Measurements from ENCODE around the gene SLC7A6. TPM values are rescaled to one million over a fixed set of nuclear protein-coding genes. Genes with fewer than 3 reads are reported as not detected.

The SLC7A6 gene
- total and polyA plus RNA-seq, 10 of the 15 experiments (the other 5 are each of a cell fraction or from before 2014, with no cell fraction given): 8.2 to 60.4 (median 28.6) TPM

DNA sequence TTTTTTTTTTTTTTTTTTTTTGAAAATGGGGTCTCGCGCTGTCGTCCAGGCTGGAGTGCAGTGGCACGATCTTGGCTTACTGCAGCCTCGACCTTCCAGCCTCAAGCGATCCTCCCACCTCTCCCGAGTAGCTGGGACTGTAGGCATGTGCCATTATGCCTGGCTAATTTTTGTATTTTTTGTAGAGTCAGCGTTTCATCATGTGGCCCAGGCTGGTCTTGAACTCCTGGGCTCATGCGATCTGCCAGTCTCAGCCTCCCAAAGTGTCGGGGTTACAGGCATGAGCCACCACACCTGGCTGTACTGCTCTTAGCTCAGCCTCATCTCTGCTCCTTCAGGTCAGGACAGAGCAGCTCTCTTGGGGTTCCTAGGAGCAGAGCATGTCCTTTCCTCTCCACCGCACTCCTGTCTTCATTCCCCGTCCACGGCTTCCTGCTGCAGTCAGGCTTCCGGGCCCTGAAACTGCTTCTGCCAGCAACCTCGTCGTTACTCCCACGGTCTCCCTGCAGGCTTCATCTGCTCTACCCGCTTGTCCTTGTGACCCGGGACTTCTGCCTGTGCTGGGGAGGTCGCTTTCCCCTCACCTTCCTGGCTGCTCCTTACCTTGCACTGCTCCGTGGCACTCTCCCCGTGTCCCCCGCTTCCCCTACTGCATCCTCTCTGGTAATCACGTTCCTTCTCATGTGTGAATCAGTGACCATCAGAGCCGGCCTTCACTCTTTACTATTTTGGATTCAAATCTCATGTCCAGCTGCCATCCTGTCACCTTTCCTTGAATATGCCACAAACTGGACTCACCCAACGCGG lies 84.5 kb downstream of the SLC7A6 start (continued):
- TF ChIP-seq HDAC2 (IDR thresholded peaks at IDR 0.05): no peak
- no peak for TF ChIP-seq YBX1 (IDR thresholded peaks at IDR 0.05)

DNA sequence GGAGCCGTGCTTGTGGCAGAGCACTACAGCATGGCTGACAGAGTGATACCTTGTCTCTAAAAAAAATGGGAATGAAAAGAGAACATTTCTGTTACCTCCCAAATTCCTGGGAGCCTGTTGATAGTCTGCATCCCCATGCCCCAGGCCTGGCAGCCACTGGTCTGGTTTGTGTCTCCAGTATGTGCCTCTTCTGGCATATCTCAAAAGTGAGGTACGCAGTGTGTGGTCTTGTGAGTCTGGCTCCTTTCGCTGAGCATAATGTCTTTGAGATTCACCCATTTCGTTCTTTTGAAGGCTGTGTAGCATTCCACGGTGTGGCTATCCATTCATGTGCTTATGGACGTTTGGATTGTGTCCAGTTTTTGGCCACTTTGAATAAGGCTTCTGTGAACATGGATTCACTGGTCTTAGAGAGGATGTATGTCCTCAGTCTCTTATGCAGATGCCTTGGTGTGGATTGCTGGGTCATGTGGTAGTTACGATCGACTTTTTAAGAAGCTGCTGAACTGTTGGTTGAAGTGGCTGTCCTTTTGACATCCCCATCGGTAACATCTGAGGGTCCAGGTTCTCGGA lies 85.6 kb downstream of the SLC7A6 start:
- no peak overlapping the region for H3K4me3 ChIP-seq
- no peaks in the 10 kb centered on the region for H3K27me3 ChIP-seq (replicated peaks in 1 of 2; ENCODE audit: control insufficient read depth in 2 of 2, insufficient read depth in 2 of 2, low read length in 1 of 2)
- no peaks in the 10 kb centered on the region for H3K9me3 ChIP-seq (replicated peaks; ENCODE audit: control insufficient read depth, insufficient read depth, low read length)
- H3K79me2 ChIP-seq (ENCODE audit: control insufficient read depth, insufficient read depth, low read length): no peaks in the 10 kb centered on the region
- peaks cover 32 to 35% of the 10 kb centered on the region in 2 experiments for H3K36me3 ChIP-seq (ENCODE audit: control insufficient read depth in 2 of 2, insufficient read depth in 2 of 2, low read length in 1 of 2)
- DNase-seq (ENCODE audit: low read depth, low spot score) (no peak), FAIRE-seq (no peak), ATAC-seq (no peak)
- H2AFZ ChIP-seq (ENCODE audit: control insufficient read depth, low read depth, low read length): no peak overlapping the region
- H4K20me1 ChIP-seq (ENCODE audit: control insufficient read depth, insufficient read depth): no peaks in the 10 kb centered on the region; the same call in 1 of the 2 replicates
- SMC1A ChIA-PET (ENCODE audit: uncharacterized antibody, unreplicated experiment): no interaction called here
- 95% methylated on average over 10 of the region's 10 CpGs for WGBS (ENCODE audit: insufficient coverage, insufficient replicate concordance, low lambda C conversion rate, missing lambda C conversion rate)
- no TSS peak for BruUV-seq (replicated peaks)
- in situ Hi-C loops (cut with MboI): no loop called here
- intact Hi-C loops (cut with micrococcal nuclease; ENCODE audit: unreplicated experiment): no loop called here
- H3K4me2 ChIP-seq (ENCODE audit: control insufficient read depth, insufficient read depth): no peak overlapping the region
- RAD21 ChIA-PET (ENCODE audit: unreplicated experiment): no interaction called here
- POLR2A ChIA-PET: no interaction called here
- CTCF ChIA-PET: interaction anchor here (1.4 kb wide), 1 partner anchor 15 kb away, joined by 3 read pairs; no protein-coding TSS in a partner anchor
- no peak overlapping the region for H3K27ac ChIP-seq (ENCODE audit: control insufficient read depth, insufficient read depth)
- no peak overlapping the region for H3K9ac ChIP-seq (ENCODE audit: control insufficient read depth, insufficient read depth, low read length)
- H3K4me1 ChIP-seq (ENCODE audit: control insufficient read depth, insufficient read depth, low read length): no peaks in the 10 kb centered on the region
- TF ChIP-seq ATF7 (IDR thresholded peaks at IDR 0.05; ENCODE audit: low read depth) (no peak), ZNF207 (IDR thresholded peaks at IDR 0.05; ENCODE audit: borderline replicate concordance) (no peak), CHD1 (IDR thresholded peaks at IDR 0.05; ENCODE audit: low read depth, low read length) (no peak), ZNF274 (IDR thresholded peaks at IDR 0.05; ENCODE audit: insufficient read depth, insufficient read length) (no peak), ZZZ3 (IDR thresholded peaks at IDR 0.05; ENCODE audit: control insufficient read depth, insufficient read length, low read depth) (no peak), MXI1 (IDR thresholded peaks at IDR 0.05; ENCODE audit: low read depth, low read length) (no peak), RAD51 (IDR thresholded peaks at IDR 0.05) (no peak), NRF1 (conservative IDR thresholded peaks at IDR 0.05; ENCODE audit: low read depth, low read length) (no peak), MTA3 (IDR thresholded peaks at IDR 0.05; ENCODE audit: borderline replicate concordance, low read length) (no peak), ZNF384 (IDR thresholded peaks at IDR 0.05; ENCODE audit: borderline replicate concordance, low read depth, low read length) (no peak), BRCA1 (IDR thresholded peaks at IDR 0.05; ENCODE audit: low read depth, low read length) (no peak), FOS (IDR thresholded peaks at IDR 0.05; ENCODE audit: borderline replicate concordance, extremely low read depth, insufficient read length) (no peak), CBFB (IDR thresholded peaks at IDR 0.05; ENCODE audit: low read depth) (no peak)
- TF ChIP-seq, protein P1, sequence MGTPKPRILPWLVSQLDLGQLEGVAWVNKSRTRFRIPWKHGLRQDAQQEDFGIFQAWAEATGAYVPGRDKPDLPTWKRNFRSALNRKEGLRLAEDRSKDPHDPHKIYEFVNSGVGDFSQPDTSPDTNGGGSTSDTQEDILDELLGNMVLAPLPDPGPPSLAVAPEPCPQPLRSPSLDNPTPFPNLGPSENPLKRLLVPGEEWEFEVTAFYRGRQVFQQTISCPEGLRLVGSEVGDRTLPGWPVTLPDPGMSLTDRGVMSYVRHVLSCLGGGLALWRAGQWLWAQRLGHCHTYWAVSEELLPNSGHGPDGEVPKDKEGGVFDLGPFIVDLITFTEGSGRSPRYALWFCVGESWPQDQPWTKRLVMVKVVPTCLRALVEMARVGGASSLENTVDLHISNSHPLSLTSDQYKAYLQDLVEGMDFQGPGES (IDR thresholded peaks at IDR 0.05): no peak
- TF ChIP-seq, protein P2, sequence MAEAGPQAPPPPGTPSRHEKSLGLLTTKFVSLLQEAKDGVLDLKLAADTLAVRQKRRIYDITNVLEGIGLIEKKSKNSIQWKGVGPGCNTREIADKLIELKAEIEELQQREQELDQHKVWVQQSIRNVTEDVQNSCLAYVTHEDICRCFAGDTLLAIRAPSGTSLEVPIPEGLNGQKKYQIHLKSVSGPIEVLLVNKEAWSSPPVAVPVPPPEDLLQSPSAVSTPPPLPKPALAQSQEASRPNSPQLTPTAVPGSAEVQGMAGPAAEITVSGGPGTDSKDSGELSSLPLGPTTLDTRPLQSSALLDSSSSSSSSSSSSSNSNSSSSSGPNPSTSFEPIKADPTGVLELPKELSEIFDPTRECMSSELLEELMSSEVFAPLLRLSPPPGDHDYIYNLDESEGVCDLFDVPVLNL (IDR thresholded peaks at IDR 0.05; ENCODE audit: low read depth, low read length): no peak
- TF ChIP-seq, protein P3, sequence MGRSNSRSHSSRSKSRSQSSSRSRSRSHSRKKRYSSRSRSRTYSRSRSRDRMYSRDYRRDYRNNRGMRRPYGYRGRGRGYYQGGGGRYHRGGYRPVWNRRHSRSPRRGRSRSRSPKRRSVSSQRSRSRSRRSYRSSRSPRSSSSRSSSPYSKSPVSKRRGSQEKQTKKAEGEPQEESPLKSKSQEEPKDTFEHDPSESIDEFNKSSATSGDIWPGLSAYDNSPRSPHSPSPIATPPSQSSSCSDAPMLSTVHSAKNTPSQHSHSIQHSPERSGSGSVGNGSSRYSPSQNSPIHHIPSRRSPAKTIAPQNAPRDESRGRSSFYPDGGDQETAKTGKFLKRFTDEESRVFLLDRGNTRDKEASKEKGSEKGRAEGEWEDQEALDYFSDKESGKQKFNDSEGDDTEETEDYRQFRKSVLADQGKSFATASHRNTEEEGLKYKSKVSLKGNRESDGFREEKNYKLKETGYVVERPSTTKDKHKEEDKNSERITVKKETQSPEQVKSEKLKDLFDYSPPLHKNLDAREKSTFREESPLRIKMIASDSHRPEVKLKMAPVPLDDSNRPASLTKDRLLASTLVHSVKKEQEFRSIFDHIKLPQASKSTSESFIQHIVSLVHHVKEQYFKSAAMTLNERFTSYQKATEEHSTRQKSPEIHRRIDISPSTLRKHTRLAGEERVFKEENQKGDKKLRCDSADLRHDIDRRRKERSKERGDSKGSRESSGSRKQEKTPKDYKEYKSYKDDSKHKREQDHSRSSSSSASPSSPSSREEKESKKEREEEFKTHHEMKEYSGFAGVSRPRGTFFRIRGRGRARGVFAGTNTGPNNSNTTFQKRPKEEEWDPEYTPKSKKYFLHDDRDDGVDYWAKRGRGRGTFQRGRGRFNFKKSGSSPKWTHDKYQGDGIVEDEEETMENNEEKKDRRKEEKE (IDR thresholded peaks at IDR 0.05): no peak
- TF ChIP-seq, protein P4, sequence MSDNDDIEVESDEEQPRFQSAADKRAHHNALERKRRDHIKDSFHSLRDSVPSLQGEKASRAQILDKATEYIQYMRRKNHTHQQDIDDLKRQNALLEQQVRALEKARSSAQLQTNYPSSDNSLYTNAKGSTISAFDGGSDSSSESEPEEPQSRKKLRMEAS (IDR thresholded peaks at IDR 0.05; ENCODE audit: low read depth, low read length): no peak

Measured in GM12878 (cell line).